Measurements from ENCODE around the gene PXDC1.

The PXDC1 gene

GRCh38 chr6:3782876-3783832 lies 31.6 kb upstream of the PXDC1 start:
- Histone ChIP-seq H3K4me1 (ENCODE audit: control insufficient read depth in 5 of 5, insufficient read depth in 5 of 5, low read length in 5 of 5) (peaks cover 0 to 21% (median 7%) of the 10 kb centered on the region in 5 donors), H3K27me3 (ENCODE audit: control insufficient read depth in 5 of 5, insufficient read depth in 4 of 5, low read length in 5 of 5) (no peaks in the 10 kb centered on the region), H3K9ac (ENCODE audit: low read length in 5 of 5) (no peak overlapping the region), H3K27ac (ENCODE audit: low read depth, low read length) (no peak overlapping the region), H3K4me3 (ENCODE audit: low read depth in 1 of 5, low read length in 5 of 5) (no peak overlapping the region), H3K9me3 (ENCODE audit: control insufficient read depth in 5 of 5, low read length in 5 of 5) (no peaks in the 10 kb centered on the region), H3K36me3 (ENCODE audit: control insufficient read depth in 5 of 5, insufficient read depth in 5 of 5, low read length in 5 of 5) (no peaks in the 10 kb centered on the region)

GRCh38 chr6:3781504-3781903 lies 30.0 kb upstream of the PXDC1 start:
- no peak overlapping the region for H3K4me3 ChIP-seq (ENCODE audit: low read depth in 1 of 5, low read length in 5 of 5)
- no peaks in the 10 kb centered on the region for H3K27me3 ChIP-seq (ENCODE audit: control insufficient read depth in 5 of 5, insufficient read depth in 4 of 5, low read length in 5 of 5)
- H3K4me1 ChIP-seq (ENCODE audit: control insufficient read depth in 5 of 5, insufficient read depth in 5 of 5, low read length in 5 of 5), result peaks cover 0 to 21% (median 8%) of the 10 kb centered on the region in 5 donors
- no peak overlapping the region for H3K9ac ChIP-seq (ENCODE audit: low read length in 5 of 5)
- no peak overlapping the region for H3K27ac ChIP-seq (ENCODE audit: low read depth, low read length)
- no peaks in the 10 kb centered on the region for H3K9me3 ChIP-seq (ENCODE audit: control insufficient read depth in 5 of 5, low read length in 5 of 5)
- H3K36me3 ChIP-seq (ENCODE audit: control insufficient read depth in 5 of 5, insufficient read depth in 5 of 5, low read length in 5 of 5), result no peaks in the 10 kb centered on the region

- Histone ChIP-seq H3K4me1 (ENCODE audit: control insufficient read depth in 5 of 5, insufficient read depth in 5 of 5, low read length in 5 of 5) (peaks cover 0 to 20% (median 8%) of the 10 kb centered on the region in 5 donors), H3K36me3 (ENCODE audit: control insufficient read depth in 5 of 5, insufficient read depth in 5 of 5, low read length in 5 of 5) (no peaks in the 10 kb centered on the region), H3K27ac (ENCODE audit: low read depth, low read length) (no peak overlapping the region)
These were observed 28.0 kb upstream of the PXDC1 start for GRCh38 chr6:3779574-3779849.

GRCh38 chr6:3778701-3779573 lies 27.4 kb upstream of the PXDC1 start:
- Histone ChIP-seq H3K4me1 (ENCODE audit: control insufficient read depth in 5 of 5, insufficient read depth in 5 of 5, low read length in 5 of 5) (peaks cover 0 to 22% (median 9%) of the 10 kb centered on the region in 5 donors), H3K9ac (ENCODE audit: low read length in 5 of 5) (no peak overlapping the region), H3K36me3 (ENCODE audit: control insufficient read depth in 5 of 5, insufficient read depth in 5 of 5, low read length in 5 of 5) (no peaks in the 10 kb centered on the region), H3K27ac (ENCODE audit: low read depth, low read length) (no peak overlapping the region), H3K9me3 (ENCODE audit: control insufficient read depth in 5 of 5, low read length in 5 of 5) (no peaks in the 10 kb centered on the region), H3K27me3 (ENCODE audit: control insufficient read depth in 5 of 5, insufficient read depth in 4 of 5, low read length in 5 of 5) (no peaks in the 10 kb centered on the region), H3K4me3 (ENCODE audit: low read depth in 1 of 5, low read length in 5 of 5) (no peak overlapping the region)

More at GRCh38 chr6:3779574-3779849, 28.0 kb upstream of the PXDC1 start:
- Histone ChIP-seq H3K9ac (ENCODE audit: low read length in 5 of 5) (no peak overlapping the region), H3K27me3 (ENCODE audit: control insufficient read depth in 5 of 5, insufficient read depth in 4 of 5, low read length in 5 of 5) (no peaks in the 10 kb centered on the region), H3K4me3 (ENCODE audit: low read depth in 1 of 5, low read length in 5 of 5) (no peak overlapping the region), H3K9me3 (ENCODE audit: control insufficient read depth in 5 of 5, low read length in 5 of 5) (no peaks in the 10 kb centered on the region)

DNA sequence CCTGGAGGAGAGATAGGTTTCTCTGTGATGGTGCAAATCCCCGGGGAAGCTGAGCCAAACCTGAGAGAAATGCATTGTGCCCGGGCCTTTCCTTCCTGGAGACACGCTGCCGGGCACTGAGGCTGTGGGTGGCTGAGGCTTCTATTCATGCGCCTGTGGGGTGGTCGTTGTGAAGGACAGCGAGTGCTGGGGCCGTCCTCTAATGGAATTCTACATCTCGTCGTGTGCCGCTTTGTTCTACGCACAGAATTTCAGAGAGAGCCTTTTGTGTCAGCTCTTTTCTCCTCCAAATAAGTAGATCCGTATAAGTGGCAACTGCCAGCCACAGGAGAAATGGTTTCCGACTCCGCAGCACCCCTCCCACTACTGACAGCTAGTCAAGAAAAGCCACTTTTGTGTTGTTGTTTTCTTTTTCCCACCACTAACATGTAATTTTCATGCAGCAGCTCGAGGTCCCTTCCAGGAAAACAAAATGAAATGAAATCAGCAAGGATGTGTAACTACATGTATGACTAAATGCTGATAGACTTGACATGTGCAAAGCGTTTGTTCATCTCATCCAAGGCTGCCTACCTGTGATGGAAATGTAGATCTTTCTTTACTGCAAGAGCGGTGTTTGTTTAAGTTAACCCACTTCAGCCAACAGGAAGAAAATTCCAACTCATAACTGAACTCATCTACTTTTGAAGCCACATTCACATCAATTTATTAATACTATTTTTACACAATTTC lies 26.4 kb upstream of the PXDC1 start:
- no peaks in the 10 kb centered on the region for H3K36me3 ChIP-seq (ENCODE audit: control insufficient read depth in 5 of 5, insufficient read depth in 5 of 5, low read length in 5 of 5)
- H3K9me3 ChIP-seq (ENCODE audit: control insufficient read depth in 5 of 5, low read length in 5 of 5), result no peaks in the 10 kb centered on the region

DNA sequence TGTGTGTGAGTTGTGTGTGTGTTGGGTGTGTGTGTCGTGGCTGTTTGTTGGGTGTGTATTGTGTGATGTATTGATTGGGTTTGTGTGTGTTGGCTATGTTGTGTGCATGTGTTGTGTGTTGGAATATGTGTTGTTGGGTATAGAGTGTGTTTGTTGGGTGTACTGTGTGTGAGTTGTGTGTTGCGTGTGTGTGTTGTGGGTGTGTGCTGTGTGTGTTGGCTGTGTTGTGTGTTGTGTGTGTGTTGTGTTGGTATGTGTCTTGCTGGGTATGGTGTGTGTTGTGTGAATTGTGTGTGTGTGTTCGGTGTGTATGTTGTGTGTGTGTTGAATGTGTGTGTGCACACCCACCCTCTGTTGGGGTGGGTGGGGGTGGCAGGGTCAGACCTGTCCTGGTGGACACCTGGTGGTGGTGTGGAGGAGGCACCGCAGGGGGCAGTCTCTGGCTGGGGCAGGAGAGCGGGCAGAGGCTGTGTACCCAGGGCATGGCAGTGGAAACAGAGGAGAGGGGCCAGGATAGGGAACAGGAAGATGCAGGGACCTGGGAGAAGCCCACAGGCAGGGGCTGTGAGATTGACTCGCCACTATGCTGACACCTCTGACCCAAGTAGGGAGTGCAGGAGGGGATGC lies 25.5 kb upstream of the PXDC1 start:
- H3K36me3 ChIP-seq (ENCODE audit: control insufficient read depth in 5 of 5, insufficient read depth in 5 of 5, low read length in 5 of 5), result no peaks in the 10 kb centered on the region

More for the DNA sequence above, 26.4 kb upstream of the PXDC1 start:
- no peak overlapping the region for H3K9ac ChIP-seq (ENCODE audit: low read length in 5 of 5)
- H3K4me3 ChIP-seq (ENCODE audit: low read depth in 1 of 5, low read length in 5 of 5), result no peak overlapping the region
- no peaks in the 10 kb centered on the region for H3K27me3 ChIP-seq (ENCODE audit: control insufficient read depth in 5 of 5, insufficient read depth in 4 of 5, low read length in 5 of 5)
- no peak overlapping the region for H3K27ac ChIP-seq (ENCODE audit: low read depth, low read length)
- H3K4me1 ChIP-seq (ENCODE audit: control insufficient read depth in 5 of 5, insufficient read depth in 5 of 5, low read length in 5 of 5), result peaks cover 0 to 23% (median 15%) of the 10 kb centered on the region in 5 donors

GRCh38 chr6:3775847-3776246 lies 24.3 kb upstream of the PXDC1 start:
- no peaks in the 10 kb centered on the region for H3K36me3 ChIP-seq (ENCODE audit: control insufficient read depth in 5 of 5, insufficient read depth in 5 of 5, low read length in 5 of 5)
- H3K4me1 ChIP-seq (ENCODE audit: control insufficient read depth in 5 of 5, insufficient read depth in 5 of 5, low read length in 5 of 5), result peaks cover 0 to 18% (median 14%) of the 10 kb centered on the region in 5 donors
- H3K27me3 ChIP-seq (ENCODE audit: control insufficient read depth in 5 of 5, insufficient read depth in 4 of 5, low read length in 5 of 5), result no peaks in the 10 kb centered on the region
- H3K4me3 ChIP-seq (ENCODE audit: low read depth in 1 of 5, low read length in 5 of 5), result no peak overlapping the region
- H3K9me3 ChIP-seq (ENCODE audit: control insufficient read depth in 5 of 5, low read length in 5 of 5), result no peaks in the 10 kb centered on the region
- H3K27ac ChIP-seq (ENCODE audit: low read depth, low read length), result no peak overlapping the region
- H3K9ac ChIP-seq (ENCODE audit: low read length in 5 of 5), result no peak overlapping the region

More for the DNA sequence above, 25.5 kb upstream of the PXDC1 start:
- no peaks in the 10 kb centered on the region for H3K27me3 ChIP-seq (ENCODE audit: control insufficient read depth in 5 of 5, insufficient read depth in 4 of 5, low read length in 5 of 5)
- H3K9me3 ChIP-seq (ENCODE audit: control insufficient read depth in 5 of 5, low read length in 5 of 5), result no peaks in the 10 kb centered on the region
- peaks cover 0 to 18% (median 14%) of the 10 kb centered on the region in 5 donors for H3K4me1 ChIP-seq (ENCODE audit: control insufficient read depth in 5 of 5, insufficient read depth in 5 of 5, low read length in 5 of 5)
- no peak overlapping the region for H3K9ac ChIP-seq (ENCODE audit: low read length in 5 of 5)
- H3K27ac ChIP-seq (ENCODE audit: low read depth, low read length), result no peak overlapping the region
- no peak overlapping the region for H3K4me3 ChIP-seq (ENCODE audit: low read depth in 1 of 5, low read length in 5 of 5)

DNA sequence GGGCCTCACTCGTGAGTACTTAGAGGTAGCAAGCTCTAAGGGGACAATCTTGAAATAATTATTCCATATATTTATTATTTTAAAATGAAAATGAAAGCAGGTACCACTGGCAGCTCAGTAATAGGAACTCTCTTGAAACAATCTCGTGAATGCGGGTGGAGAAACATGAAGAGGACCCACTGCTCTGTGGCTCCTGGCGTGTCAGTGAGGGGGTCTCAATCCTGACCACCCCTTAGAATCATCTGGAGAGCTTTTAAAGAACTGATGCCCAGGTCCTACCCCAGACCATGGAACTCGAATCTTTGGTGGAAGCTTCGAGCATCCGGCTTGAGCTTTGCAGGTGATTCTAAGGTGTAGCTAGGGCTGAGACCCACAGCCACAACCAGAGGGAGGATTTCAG lies 23.9 kb upstream of the PXDC1 start:
- Histone ChIP-seq H3K9ac (ENCODE audit: low read length in 5 of 5) (no peak overlapping the region), H3K36me3 (ENCODE audit: control insufficient read depth in 5 of 5, insufficient read depth in 5 of 5, low read length in 5 of 5) (no peaks in the 10 kb centered on the region), H3K9me3 (ENCODE audit: control insufficient read depth in 5 of 5, low read length in 5 of 5) (no peaks in the 10 kb centered on the region), H3K4me1 (ENCODE audit: control insufficient read depth in 5 of 5, insufficient read depth in 5 of 5, low read length in 5 of 5) (peaks cover 0 to 18% (median 14%) of the 10 kb centered on the region in 5 donors), H3K27me3 (ENCODE audit: control insufficient read depth in 5 of 5, insufficient read depth in 4 of 5, low read length in 5 of 5) (no peaks in the 10 kb centered on the region), H3K4me3 (ENCODE audit: low read depth in 1 of 5, low read length in 5 of 5) (no peak overlapping the region), H3K27ac (ENCODE audit: low read depth, low read length) (no peak overlapping the region)

GRCh38 chr6:3773678-3774298 lies 22.3 kb upstream of the PXDC1 start:
- H3K9me3 ChIP-seq (ENCODE audit: control insufficient read depth in 5 of 5, low read length in 5 of 5), result no peaks in the 10 kb centered on the region
- H3K4me3 ChIP-seq (ENCODE audit: low read depth in 1 of 5, low read length in 5 of 5), result no peak overlapping the region
- no peaks in the 10 kb centered on the region for H3K27me3 ChIP-seq (ENCODE audit: control insufficient read depth in 5 of 5, insufficient read depth in 4 of 5, low read length in 5 of 5)
- H3K36me3 ChIP-seq (ENCODE audit: control insufficient read depth in 5 of 5, insufficient read depth in 5 of 5, low read length in 5 of 5), result no peaks in the 10 kb centered on the region
- H3K27ac ChIP-seq (ENCODE audit: low read depth, low read length), result no peak overlapping the region
- peaks cover 0 to 17% (median 12%) of the 10 kb centered on the region in 5 donors for H3K4me1 ChIP-seq (ENCODE audit: control insufficient read depth in 5 of 5, insufficient read depth in 5 of 5, low read length in 5 of 5)
- no peak overlapping the region for H3K9ac ChIP-seq (ENCODE audit: low read length in 5 of 5)
